HG02970 (cell line): Measurements from ENCODE around the gene MT1A.
"Not testable (repeated sequence)": the region's sequence is repeated elsewhere in the genome, so short reads cannot be mapped to it uniquely, and the experiment has no call there.

Source experiments
- ATAC-seq: cut with Tn5 transposase; IDR thresholded peaks from one replicate; pipeline ENCODE4 v1.9.1; 2021; ENCODE audit warnings: mild to moderate bottlenecking, moderate library complexity, moderate number of reproducible peaks; ENCODE audit not compliant: unreplicated experiment, low FRiP score

MT1A gene

DNA sequence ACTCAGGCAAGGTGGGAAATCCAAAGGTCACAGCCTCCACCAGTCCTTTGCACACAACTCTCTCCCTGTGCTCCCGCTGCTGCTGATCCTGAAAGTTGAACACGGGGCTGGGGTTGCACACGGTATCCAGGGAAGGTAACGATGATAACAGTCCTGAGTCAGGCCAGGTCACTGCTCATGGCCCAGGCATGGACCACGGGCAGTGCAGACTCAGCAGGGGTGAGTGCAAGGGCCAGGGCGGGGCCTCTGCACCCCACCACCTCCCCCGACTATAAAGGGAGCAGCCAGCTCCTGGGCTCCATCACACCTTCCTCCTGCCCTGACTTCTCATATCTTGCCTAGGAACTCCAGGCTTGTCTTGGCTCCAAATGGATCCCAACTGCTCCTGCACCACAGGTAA, 13.1 kb downstream of the MT1A start, which contains the start of gene MT1B:
TSS of gene MT1B (plus strand) at position 301 of the 400 bp plus-strand sequence. CDS start at position 369, 68 bp downstream.
- no peak for ATAC-seq

DNA sequence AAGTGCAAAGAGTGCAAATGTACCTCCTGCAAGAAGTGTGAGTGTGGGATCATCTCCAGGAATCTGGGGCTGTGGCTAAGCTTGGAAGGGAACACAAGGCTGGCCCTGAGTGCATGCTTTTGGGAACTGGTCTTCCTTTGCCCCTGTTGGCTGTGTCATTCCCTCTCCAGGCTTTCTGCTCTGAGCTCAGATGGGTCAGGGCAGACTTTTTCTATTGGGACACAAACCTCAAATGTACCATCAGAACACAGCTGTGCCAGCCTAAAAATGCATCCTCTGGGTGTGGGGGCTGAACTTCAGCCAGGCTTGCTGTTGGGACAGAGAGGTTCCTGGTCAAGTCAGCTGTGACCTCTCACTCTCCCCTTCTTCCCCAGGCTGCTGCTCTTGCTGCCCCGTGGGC, 14.1 kb downstream of the MT1A start:
- no peak for ATAC-seq

DNA sequence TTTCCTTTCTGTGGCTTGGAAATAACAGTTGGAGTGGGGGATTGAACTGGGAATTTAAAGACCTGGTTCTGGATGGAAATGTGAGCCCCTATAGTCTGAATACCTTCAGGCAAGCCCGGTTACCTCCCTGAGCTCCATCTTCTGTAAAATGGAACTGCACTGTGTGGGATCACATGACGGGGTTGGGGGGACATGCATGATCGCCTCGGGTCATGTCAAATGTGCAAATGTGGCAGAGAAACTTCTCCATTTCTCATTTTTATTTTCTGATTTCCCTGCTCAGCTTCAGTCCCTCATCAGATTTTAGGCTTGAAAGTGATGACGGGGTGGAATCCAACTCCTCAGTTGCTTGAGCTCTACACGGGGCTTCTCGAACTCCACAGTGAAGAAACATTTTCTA, 14.8 kb downstream of the MT1A start:
- ATAC-seq = no peak

DNA sequence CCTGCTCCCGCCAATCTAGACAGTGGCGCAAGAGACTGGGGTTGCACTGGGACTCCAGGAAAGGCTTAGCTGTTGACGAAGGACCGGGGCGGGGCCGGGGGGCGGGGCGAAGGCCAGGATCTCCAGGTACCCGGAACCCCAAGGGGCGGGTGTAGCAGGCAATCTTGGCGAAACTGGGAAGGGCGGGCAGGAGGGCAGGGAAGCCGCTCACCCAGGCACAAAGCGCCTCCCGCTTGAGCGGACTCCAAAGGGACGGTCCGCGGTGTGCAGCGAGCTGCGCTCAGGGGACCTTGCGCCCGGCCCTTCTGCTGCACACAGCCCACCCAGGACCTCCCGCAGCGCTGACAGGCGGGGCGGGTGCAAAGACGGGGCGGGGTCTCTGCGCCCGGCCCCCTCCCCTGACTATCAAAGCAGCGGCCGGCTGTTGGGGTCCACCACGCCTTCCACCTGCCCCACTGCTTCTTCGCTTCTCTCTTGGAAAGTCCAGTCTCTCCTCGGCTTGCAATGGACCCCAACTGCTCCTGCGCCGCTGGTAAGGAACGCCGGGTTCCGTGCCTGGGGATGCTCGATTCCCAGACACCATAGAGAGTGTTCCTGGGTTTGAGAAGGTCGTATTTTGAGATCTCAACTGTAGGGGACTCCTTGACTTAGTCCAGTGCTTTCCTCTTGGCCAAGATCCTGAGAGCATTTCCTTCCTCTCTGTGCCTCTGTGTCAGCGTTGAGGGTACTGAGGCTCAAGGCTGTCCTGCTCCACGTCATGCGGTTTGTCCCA, 19.3 kb downstream of the MT1A start, which contains the start of gene MT1F:
TSS of gene MT1F (plus strand) at position 405 of the 772 bp plus-strand sequence. CDS start at position 505, 100 bp downstream.
- ATAC-seq = no peak

DNA sequence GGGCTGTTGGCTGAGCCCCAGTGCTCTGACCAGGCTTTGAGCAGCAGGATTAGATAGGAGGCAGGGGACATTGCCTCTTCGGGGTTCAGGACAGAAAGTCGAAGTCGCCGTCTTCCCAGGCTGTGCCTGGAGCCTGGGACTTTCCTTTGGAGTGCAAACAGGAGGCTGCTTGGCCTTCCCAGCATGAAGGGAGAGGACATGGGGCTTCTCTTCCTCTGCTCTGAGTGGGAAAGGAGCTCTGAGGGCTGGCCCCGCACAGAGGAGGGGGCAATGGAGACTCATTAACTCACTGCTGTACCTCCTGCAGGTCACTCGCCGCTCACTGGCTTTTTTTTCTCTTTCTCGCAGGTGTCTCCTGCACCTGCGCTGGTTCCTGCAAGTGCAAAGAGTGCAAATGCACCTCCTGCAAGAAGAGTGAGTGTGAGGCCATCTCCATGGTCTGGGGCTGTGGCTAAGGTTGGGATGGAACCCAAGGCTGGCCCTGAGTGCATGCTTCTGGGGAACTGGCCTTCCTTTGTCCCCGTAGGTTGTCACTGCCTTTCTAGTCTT, 19.9 kb downstream of the MT1A start:
- ATAC-seq = no peak

DNA sequence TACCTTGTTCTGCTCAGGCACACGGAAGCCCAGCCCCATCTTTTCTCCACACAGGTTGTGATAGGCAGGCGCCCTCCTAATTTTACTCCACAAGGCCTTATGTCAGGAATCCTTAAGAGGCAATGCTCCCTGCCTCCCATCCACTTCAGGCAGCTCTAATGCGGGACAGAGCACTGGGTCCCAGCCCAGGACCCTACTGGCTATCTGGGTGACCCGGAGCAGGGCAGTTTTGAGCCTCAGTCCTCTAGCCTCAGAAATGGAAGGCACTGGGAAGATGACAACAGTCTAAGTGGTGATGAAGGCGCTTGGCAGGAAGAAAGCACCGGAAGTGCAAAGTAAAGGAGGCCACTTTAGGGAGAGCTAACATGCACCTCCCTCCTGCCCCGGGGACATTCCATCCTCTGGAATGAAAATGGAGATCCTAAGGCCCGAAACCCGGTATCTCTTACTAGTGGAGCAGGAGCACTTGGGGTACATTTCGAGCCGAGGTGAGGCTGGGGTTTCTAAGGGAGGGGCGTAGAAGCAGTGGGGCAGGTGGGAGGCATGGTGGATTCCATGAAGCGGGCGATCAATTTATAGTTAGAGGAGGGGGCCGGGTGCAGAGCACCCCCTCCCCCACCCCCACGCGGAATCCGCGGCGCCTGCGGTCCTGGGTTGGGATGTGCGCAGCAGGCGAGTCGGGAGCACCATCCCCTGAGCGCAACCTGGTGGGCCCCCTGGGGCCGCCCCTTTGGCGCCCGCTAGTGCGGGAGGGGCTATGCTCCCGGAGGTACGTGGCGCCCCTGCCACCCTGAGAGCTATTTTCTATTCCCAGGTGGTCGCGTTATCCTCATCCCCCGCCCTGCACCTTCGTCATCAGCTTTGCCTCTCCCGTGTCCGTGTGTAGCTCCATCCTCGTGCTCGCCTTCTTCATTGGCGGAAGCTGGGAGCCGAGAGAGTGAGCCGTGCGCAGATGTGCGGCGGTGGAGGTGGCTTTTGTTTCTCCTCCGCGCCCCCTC, 24.2 kb downstream of the MT1A start:
- no peak for ATAC-seq

DNA sequence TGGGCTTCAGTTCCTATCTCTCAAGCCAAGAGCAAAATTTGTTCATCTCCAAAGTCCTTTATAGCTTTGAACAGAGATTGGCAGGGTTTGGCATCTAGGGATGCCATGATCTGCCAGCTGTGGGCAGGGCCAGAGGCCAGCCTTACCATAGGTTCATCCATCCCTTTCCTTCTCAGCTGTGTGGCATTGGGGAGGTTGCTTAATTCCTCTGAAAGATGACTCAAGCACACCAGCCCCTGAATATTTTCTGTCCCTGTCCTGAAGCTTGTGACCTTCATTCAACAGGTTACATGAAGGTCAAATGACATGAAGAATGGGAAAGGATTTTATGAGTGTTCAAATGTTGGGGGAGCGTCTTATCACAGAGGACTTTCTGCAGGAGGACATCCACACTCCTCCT, 26.0 kb downstream of the MT1A start:
- no peak for ATAC-seq

DNA sequence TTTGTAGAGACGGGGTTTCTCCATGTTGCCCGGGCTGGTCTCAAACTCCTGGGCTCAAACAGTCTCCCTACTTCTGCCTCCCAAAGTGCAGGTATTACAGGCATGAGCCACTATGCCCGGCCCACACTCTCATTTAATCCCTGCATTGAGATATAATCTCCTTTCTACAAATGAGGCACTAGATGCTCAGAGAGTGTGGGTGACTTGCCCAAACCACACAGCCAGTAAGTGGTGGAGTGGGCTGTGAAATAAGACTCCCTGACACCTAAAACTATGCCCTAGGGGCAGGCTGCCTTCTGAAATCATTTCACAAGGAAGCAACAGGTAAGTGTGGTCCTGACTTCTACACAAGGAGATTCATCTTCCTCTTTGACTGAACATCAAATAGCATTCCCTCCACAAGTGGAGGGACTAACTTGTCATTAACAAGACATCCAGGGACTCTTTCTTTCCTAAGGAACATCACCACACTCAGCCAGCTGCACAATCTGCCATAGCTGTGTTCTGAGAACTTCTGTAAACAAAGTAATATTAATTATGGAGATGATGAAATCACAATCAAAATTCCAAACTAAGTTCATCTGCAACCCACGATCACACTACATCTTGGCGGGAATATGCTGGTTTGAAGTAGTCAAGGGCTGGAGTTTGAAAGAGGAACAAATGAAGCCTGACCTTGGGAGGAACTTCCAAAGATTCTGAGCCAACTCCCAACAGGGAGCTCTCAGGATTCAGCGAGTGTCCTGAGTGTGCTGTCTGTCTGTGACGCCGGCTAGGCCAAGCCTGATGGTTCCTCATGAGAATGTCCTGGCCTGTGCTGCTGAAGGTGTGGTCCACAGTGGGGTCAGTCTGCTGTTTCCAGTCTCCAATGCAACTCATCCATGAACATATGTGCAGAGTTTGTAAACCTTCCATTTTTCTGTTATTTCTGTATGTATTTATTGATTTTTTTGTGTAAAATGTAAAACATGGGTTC, 27.1 kb downstream of the MT1A start:
- not testable (repeated sequence) for ATAC-seq

DNA sequence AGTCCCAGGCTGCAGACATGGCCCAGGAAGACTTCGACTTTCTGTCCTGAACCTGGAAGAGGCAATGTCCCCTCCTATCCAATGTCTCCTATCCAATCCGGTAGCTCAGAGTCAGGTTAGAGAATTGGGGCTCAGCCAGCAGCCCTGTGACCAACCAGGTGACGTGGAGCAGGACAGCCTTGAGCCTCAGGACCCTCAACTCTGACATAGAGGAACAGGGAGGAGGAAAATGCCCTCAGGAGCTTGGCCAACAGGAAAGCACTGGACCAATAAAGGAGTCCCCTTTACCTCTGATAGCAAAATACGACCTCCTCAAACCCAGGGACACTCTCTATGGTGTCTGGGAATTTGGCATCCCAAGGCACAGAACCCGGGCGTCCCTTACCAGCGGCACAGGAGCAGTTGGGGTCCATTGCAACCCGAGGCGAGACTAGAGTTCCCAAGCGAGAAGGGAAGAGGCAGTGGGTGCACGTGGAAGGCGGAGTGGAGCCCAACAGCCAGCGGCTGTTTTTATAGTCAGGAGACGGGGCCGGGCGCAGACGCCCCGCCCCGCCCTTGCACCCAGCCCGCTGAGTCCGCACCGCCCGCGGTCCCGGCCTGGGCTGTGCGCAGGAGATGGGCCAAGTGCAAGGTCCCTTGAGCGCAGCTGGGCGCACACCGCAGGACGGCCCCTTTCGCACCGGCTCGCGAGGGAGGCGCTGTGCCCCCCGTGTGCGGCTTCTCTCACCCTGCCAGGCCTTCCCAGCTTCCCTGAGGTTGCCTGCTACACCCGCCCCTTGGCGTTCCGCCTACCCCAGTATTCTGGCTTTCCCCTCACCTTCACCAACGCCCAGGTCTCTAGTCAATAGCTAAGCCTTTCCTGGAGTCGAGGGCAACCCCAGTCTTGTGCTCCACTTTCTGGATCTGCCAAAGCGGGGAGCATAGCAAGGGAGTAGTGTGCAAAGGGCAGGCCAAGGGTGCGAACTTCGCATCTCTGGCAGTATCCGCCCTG, 29.4 kb downstream of the MT1A start, which contains the start of gene MT1G:
TSS of gene MT1G (minus strand) at position 485 of the 991 bp plus-strand sequence. CDS start at position 413, 72 bp downstream.
- no peak for ATAC-seq

DNA sequence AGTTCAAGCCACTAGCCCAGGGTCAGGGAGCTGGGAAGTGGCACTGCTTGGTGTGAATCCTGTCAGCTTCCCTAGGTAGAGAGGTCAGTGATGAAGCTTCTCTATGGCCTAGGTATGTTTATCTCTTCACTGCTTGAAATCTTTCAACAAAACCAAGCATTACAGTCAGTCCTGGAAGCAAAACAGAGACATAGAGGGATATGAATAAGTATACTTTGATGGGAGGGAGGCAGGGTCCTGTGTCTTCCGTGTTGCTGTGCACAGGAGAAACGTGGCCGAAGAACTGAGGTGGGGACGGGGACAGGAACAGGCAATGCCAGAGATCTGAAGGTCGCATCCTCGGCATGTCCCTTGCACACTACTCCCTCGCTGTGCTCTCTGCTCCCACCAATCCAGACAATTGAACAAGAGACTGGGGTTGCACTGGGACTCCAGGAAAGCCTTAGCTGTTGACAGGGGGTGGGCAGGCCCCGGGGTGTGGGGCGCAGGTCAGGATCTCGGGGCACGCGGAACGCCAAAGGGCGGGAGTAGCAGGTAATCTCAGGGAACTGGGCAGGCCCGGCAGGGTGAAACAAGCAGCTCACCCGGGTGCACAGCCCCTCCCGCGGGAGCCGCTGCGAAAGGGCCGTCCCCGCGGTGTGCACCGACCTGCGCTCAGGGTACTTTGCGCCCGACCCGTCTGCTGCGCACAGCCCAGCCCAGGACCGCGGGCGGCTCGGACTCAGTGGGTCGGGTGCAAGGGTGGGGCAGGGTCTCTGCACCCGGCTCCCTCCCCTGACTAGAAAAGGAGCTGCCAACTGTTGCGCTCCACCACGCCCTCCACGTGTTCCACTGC, 30.8 kb downstream of the MT1A start, which contains the start of gene MT1H:
TSS of gene MT1H (plus strand) at position 810 of the 835 bp plus-strand sequence. CDS start 71 bp downstream, outside the sequence.
- ATAC-seq = no peak

DNA sequence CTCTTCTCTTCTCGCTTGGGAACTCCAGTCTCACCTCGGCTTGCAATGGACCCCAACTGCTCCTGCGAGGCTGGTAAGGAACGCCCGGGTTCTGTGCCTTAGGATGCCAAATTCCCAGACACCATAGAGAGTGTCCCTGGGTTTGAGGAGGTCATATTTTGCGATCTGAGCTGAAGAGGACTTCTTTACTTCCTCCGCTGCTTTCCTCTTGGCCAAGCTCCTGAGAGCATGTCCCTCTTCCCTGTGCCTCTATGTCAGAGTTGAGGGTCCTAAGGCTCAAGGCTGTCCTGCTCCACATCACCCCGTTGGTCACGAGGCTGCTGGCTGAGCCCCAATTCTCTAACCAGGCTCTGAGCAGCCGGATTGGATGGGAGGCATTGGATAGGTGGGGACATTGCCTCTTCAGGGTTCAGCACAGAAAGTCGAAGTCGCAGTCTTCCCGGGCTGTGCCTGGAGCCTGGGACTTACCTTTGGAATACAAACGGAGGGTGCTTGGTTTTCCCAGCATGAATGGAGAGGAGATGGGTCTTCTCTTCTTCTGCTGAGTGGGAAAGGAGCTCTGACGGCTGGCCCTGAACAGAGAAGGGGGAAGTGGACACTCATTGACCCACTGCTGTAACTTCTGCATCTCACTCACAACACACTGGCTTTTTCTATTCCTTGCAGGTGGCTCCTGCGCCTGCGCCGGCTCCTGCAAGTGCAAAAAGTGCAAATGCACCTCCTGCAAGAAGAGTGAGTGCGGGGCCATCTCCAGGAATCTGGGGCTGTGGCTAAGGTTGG, 31.6 kb downstream of the MT1A start:
- ATAC-seq = no peak

DNA sequence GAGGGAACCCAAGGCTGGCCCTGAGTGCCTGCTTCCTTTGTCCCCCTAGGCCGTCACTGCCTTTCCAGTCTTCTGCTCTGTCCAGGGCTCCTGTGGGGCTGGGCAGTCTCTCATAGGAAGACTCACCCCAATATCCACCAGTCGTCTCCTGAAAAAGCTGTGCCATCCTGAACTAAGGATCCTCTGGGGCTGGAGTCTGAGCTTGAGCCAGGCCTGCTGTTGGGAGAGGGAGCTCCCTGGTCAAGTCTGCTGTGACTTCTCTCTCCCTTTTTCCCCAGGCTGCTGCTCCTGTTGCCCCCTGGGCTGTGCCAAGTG, 32.1 kb downstream of the MT1A start:
- ATAC-seq = no peak

DNA sequence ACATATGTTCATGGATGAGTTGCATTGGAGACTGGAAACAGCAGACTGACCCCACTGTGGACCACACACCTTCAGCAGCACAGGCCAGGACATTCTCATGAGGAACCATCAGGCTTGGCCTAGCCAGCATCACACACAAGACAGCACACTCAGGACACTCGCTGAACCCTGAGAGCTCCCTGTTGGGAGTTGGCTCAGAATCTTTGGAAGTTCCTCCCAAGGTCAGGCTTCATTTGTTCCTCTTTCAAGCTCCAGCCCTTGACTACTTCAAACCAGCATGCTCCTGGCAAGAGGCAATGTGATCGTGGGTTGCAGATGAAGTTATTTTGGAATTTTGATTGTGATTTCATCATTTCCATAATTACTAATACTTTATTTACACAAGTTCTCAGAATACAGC, 33.2 kb downstream of the MT1A start:
- ATAC-seq = not testable (repeated sequence)

DNA sequence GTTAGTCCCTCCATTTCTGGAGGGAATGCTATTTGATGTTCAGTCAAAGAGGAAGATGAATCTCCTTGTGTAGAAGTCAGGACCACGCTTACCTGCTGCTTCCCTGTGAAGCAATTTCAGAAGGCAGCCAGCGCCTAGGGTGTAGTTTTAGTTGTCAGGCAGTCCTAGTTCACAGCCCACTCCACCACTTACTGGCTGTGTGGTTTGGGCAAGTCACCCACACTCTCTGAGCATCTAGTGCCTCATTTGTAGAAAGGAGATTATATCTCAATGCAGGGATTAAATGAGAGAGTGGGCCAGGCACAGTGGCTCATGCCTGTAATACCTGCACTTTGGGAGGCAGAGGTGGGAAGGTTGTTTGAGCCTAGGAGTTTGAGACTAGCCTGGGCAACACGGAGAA, 33.7 kb downstream of the MT1A start:
- ATAC-seq = not testable (repeated sequence)

DNA sequence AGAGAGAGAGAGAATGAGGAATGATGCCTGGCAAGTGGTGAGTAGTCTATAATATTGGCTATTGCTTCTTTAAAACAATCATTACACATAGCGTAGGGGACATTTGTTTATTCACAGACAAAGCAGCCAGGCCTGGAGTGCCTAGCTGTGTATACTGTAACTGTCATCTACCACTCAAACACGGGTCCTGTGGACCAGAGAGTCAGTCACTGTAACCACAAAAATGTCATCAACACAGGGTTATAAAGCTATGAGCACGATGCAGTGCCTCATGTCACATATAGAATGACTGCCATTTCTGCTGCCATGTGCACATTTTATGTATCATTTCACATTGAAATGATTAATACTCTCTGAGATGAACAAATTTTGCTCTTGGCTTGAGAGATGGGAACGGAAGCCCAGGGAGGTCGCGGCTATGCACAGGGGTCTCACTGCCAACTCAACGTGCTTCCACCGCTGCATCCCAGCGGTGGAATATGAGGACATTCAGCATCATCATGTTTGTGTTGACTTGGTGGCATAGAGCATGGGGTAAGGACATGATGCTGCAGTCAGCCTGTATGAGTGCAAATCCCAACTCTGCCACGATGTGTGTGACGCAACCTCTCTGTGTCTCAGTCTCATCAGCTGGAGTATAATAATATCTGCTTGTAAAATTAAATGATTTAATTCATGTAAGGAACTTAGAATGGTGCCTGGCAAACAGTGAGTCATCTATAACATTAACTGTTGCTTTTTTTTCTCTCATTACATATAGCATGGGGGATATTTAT, 34.5 kb downstream of the MT1A start:
- ATAC-seq = no peak

DNA sequence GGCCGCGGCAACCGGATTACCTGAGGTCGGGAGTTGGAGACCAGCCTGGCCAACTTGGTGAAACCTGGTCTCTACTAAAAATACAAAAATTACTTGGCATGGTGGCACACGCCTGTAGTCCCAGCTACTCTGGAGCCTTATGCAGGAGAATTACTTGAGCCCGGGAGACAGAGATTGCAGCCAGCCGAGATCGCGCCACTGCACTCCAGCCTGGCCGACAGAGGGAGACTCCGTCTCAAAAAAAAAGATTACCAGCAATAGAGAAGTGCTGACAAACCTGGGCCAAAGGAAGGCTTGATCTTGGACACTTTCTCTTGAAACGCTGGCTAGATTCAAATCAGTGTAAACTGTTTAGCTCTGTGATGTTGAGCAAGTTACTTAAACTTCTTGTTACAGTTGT, 35.5 kb downstream of the MT1A start:
- no peak for ATAC-seq
